Hepatocyte (in vitro differentiated cells): ENCODE measurements around the gene FRY.

ENCODE experiments used
- CTCF ChIP-seq: fragments of 200-600 bp; sonication (generic); IDR thresholded peaks from 2 replicates; pipeline ENCODE4 v1.5.1; 2016; ENCODE audit warnings: antibody characterized with exemption, mild to moderate bottlenecking; ENCODE audit not compliant: poor library complexity
- EZH2phosphoT487 ChIP-seq: fragments of 200-600 bp; sonication (generic); IDR thresholded peaks from one replicate; pipeline ENCODE4 v1.6.1; 2018; ENCODE audit warnings: antibody characterized with exemption, mild to moderate bottlenecking, low read depth, moderate library complexity; ENCODE audit not compliant: unreplicated experiment, severe bottlenecking

DNA sequence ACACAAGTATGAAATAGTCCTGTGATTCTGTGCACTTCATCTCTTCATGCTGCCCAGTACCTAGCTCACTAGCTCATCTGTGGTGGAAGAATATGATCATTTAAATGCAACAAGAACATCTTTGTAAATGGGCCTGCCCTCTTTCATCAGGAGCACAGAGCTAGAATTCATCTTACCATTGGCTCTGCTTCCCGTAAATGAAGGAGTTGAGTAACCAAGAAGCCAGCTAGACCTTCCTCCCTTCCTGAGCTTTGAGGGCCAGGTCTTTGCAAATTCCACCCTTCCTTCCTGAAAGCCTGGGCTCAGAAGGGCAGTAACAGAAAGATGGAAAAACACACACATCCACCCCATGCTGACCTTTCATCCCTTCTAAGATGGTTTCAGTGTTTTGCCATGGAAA is 82.0 kb downstream of the FRY start:
- TF ChIP-seq CTCF (no peak), EZH2phosphoT487 (no peak)
